Loucy (cell line): Measurements from ENCODE around the gene PBRM1.

Source experiments
- CTCF ChIP-seq: fragments of 200-600 bp; sonication (generic); conservative IDR thresholded peaks from 2 replicates; pipeline ENCODE4 v1.5.1; 2014; ENCODE audit warnings: mild to moderate bottlenecking, antibody characterized with exemption, low read length
- EZH2phosphoT487 ChIP-seq: fragments of 200-600 bp; IDR thresholded peaks from 2 replicates; pipeline ENCODE4 v1.6.1; 2018; ENCODE audit warnings: antibody characterized with exemption, mild to moderate bottlenecking, moderate library complexity, borderline replicate concordance

- TF ChIP-seq CTCF (no peak), EZH2phosphoT487 (no peak)
These were observed 3.4 kb upstream of the PBRM1 start for GRCh38 chr3:52689151-52689550.
